Measurements from ENCODE around the gene KIAA2012. TPM values are rescaled to one million over a fixed set of nuclear protein-coding genes. Genes with fewer than 3 reads are reported as not detected.

The KIAA2012 gene
- total RNA-seq, 4 donors from 2014 or later: 0.15 to 0.76 (median 0.26) TPM; not detected in 1

GRCh38 chr2:202108345-202108744, 35.3 kb downstream of the KIAA2012 start:
- Histone ChIP-seq H3K4me1 (no peaks in the 10 kb centered on the region), H3K9me3 (no peaks in the 10 kb centered on the region), H3K27ac (no peak overlapping the region), H3K4me3 (no peak overlapping the region), H3K36me3 (no peaks in the 10 kb centered on the region), H3K27me3 (no peaks in the 10 kb centered on the region)
- no peak for TF ChIP-seq POLR2A (IDR thresholded peaks at IDR 0.05)
- TF ChIP-seq, protein P1, sequence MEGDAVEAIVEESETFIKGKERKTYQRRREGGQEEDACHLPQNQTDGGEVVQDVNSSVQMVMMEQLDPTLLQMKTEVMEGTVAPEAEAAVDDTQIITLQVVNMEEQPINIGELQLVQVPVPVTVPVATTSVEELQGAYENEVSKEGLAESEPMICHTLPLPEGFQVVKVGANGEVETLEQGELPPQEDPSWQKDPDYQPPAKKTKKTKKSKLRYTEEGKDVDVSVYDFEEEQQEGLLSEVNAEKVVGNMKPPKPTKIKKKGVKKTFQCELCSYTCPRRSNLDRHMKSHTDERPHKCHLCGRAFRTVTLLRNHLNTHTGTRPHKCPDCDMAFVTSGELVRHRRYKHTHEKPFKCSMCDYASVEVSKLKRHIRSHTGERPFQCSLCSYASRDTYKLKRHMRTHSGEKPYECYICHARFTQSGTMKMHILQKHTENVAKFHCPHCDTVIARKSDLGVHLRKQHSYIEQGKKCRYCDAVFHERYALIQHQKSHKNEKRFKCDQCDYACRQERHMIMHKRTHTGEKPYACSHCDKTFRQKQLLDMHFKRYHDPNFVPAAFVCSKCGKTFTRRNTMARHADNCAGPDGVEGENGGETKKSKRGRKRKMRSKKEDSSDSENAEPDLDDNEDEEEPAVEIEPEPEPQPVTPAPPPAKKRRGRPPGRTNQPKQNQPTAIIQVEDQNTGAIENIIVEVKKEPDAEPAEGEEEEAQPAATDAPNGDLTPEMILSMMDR (IDR thresholded peaks at IDR 0.05): no peak
- no peak for DNase-seq
- intact Hi-C loops (cut with DNase I; ENCODE audit: low total_unique reads): no loop called here

GRCh38 chr2:202109139-202109736, 36.2 kb downstream of the KIAA2012 start:
- TF ChIP-seq POLR2A (IDR thresholded peaks at IDR 0.05): no peak
- TF ChIP-seq, protein P1 (IDR thresholded peaks at IDR 0.05): no peak
- no peaks in the 10 kb centered on the region for H3K4me1 ChIP-seq
- no peaks in the 10 kb centered on the region for H3K36me3 ChIP-seq
- no peaks in the 10 kb centered on the region for H3K9me3 ChIP-seq
- intact Hi-C loops (cut with DNase I; ENCODE audit: low total_unique reads): no loop called here
- DNase-seq: no peak
- no peak overlapping the region for H3K4me3 ChIP-seq
- no peaks in the 10 kb centered on the region for H3K27me3 ChIP-seq
- no peak overlapping the region for H3K27ac ChIP-seq

DNA sequence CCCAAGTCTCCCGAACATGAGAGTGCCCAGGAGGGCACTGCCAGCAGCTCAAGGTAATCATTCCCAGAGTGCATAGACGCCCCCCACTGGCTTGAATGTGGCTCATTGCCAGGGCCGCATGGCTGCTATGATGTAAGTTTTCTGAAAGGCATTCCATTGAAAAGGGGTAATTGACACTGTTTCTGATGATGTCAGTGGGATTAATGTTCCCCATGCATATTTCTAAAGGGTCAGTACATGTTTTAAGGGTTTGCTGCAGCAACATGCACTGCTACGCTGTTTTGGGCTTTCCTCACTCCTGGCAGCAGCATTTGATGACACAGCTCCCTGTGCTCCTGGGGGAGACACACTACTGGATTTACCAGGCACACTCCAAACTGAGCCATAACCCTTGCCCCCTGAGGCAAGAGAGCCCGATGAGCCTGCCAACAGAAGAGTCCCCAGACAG, 36.7 kb downstream of the KIAA2012 start:
- no peaks in the 10 kb centered on the region for H3K4me1 ChIP-seq
- peak; percentile 56 to 64 for DNase-seq
- TF ChIP-seq POLR2A (IDR thresholded peaks at IDR 0.05): no peak
- TF ChIP-seq, protein P1 (IDR thresholded peaks at IDR 0.05): no peak
- no peaks in the 10 kb centered on the region for H3K27me3 ChIP-seq
- no peaks in the 10 kb centered on the region for H3K9me3 ChIP-seq
- no peak overlapping the region for H3K4me3 ChIP-seq
- no peaks in the 10 kb centered on the region for H3K36me3 ChIP-seq
- no peak overlapping the region for H3K27ac ChIP-seq
- intact Hi-C loops (cut with DNase I; ENCODE audit: low total_unique reads): no loop called here

- DNase-seq: no peak
- intact Hi-C loops (cut with DNase I; ENCODE audit: low total_unique reads): no loop called here
- no peak overlapping the region for H3K27ac ChIP-seq
- no peaks in the 10 kb centered on the region for H3K9me3 ChIP-seq
- H3K27me3 ChIP-seq: no peaks in the 10 kb centered on the region
- no peak overlapping the region for H3K4me3 ChIP-seq
- H3K36me3 ChIP-seq: no peaks in the 10 kb centered on the region
- H3K4me1 ChIP-seq: no peaks in the 10 kb centered on the region
- TF ChIP-seq POLR2A (IDR thresholded peaks at IDR 0.05): no peak
- TF ChIP-seq, protein P1 (IDR thresholded peaks at IDR 0.05): no peak
Measured at GRCh38 chr2:202110491-202110890, 37.4 kb downstream of the KIAA2012 start.

GRCh38 chr2:202112041-202112440, 39.0 kb downstream of the KIAA2012 start:
- no peak for DNase-seq
- no peak for TF ChIP-seq POLR2A (IDR thresholded peaks at IDR 0.05)
- Histone ChIP-seq H3K4me3 (no peak overlapping the region), H3K36me3 (no peaks in the 10 kb centered on the region), H3K9me3 (no peaks in the 10 kb centered on the region), H3K27ac (no peak overlapping the region), H3K27me3 (no peaks in the 10 kb centered on the region), H3K4me1 (no peaks in the 10 kb centered on the region)
- intact Hi-C loops (cut with DNase I; ENCODE audit: low total_unique reads): no loop called here

Measured in uterus (tissue), 4 donors.